Measurements from ENCODE around the gene PKLR. TPM values are rescaled to one million over a fixed set of nuclear protein-coding genes. Genes with fewer than 3 reads are reported as not detected.
"Not testable (repeated sequence)": the region's sequence is repeated elsewhere in the genome, so short reads cannot be mapped to it uniquely, and the experiment has no call there.

The PKLR gene
- total RNA-seq, 2 experiments from 2014 or later = not detected

- no peak for DNase-seq
- no peaks in the 10 kb centered on the region for H3K9me3 Mint-ChIP-seq
- H3K36me3 Mint-ChIP-seq = no peaks in the 10 kb centered on the region
- H3K27ac Mint-ChIP-seq = no peak overlapping the region
- no peak overlapping the region for H3K4me3 Mint-ChIP-seq
- H3K27me3 Mint-ChIP-seq = peaks cover 29% of the 10 kb centered on the region
- H3K4me1 Mint-ChIP-seq = no peaks in the 10 kb centered on the region
Measured at GRCh38 chr1:155300553-155301329, 497 bp downstream of the PKLR start.

GRCh38 chr1:155300024-155300423, 1.2 kb downstream of the PKLR start:
- DNase-seq = no peak
- H3K27ac Mint-ChIP-seq = no peak overlapping the region
- H3K4me3 Mint-ChIP-seq = no peak overlapping the region
- H3K9me3 Mint-ChIP-seq = no peaks in the 10 kb centered on the region
- peaks cover 35% of the 10 kb centered on the region for H3K27me3 Mint-ChIP-seq
- H3K36me3 Mint-ChIP-seq = no peaks in the 10 kb centered on the region
- H3K4me1 Mint-ChIP-seq = peaks cover 2% of the 10 kb centered on the region

- H3K4me1 Mint-ChIP-seq = peaks cover 6% of the 10 kb centered on the region
- H3K9me3 Mint-ChIP-seq = no peaks in the 10 kb centered on the region
- H3K27me3 Mint-ChIP-seq = peaks cover 45% of the 10 kb centered on the region
- no peak for DNase-seq
- no peaks in the 10 kb centered on the region for H3K36me3 Mint-ChIP-seq
- no peak overlapping the region for H3K27ac Mint-ChIP-seq
- no peak overlapping the region for H3K4me3 Mint-ChIP-seq
Measured at GRCh38 chr1:155297384-155297783, 3.9 kb downstream of the PKLR start.

- no peaks in the 10 kb centered on the region for H3K36me3 Mint-ChIP-seq
- H3K4me3 Mint-ChIP-seq = no peak overlapping the region
- no peak overlapping the region for H3K27ac Mint-ChIP-seq
- peaks cover 6% of the 10 kb centered on the region for H3K4me1 Mint-ChIP-seq
- DNase-seq = no peak
- H3K27me3 Mint-ChIP-seq = peaks cover 48% of the 10 kb centered on the region
- H3K9me3 Mint-ChIP-seq = no peaks in the 10 kb centered on the region
Measured at GRCh38 chr1:155296661-155297060, 4.6 kb downstream of the PKLR start.

- H3K27ac Mint-ChIP-seq = no peak overlapping the region
- peaks cover 6% of the 10 kb centered on the region for H3K4me1 Mint-ChIP-seq
- H3K36me3 Mint-ChIP-seq = no peaks in the 10 kb centered on the region
Measured at GRCh38 chr1:155295942-155296267, 5.3 kb downstream of the PKLR start.

GRCh38 chr1:155295183-155295941, 5.9 kb downstream of the PKLR start:
- H3K36me3 Mint-ChIP-seq = no peaks in the 10 kb centered on the region
- no peak for DNase-seq

More at GRCh38 chr1:155295942-155296267, 5.3 kb downstream of the PKLR start:
- Mint-ChIP-seq H3K27me3 (peaks cover 52% of the 10 kb centered on the region), H3K4me3 (no peak overlapping the region), H3K9me3 (no peaks in the 10 kb centered on the region)
- DNase-seq = no peak

GRCh38 chr1:155294520-155295182, 6.6 kb downstream of the PKLR start:
- DNase-seq = no peak
- no peak overlapping the region for H3K4me3 Mint-ChIP-seq
- no peak overlapping the region for H3K27ac Mint-ChIP-seq
- H3K27me3 Mint-ChIP-seq = peaks cover 52% of the 10 kb centered on the region
- H3K36me3 Mint-ChIP-seq = no peaks in the 10 kb centered on the region
- no peaks in the 10 kb centered on the region for H3K9me3 Mint-ChIP-seq
- H3K4me1 Mint-ChIP-seq = peaks cover 6% of the 10 kb centered on the region

More at GRCh38 chr1:155295183-155295941, 5.9 kb downstream of the PKLR start:
- peaks cover 6% of the 10 kb centered on the region for H3K4me1 Mint-ChIP-seq
- no peak overlapping the region for H3K4me3 Mint-ChIP-seq
- no peaks in the 10 kb centered on the region for H3K9me3 Mint-ChIP-seq
- H3K27me3 Mint-ChIP-seq = peaks cover 52% of the 10 kb centered on the region
- H3K27ac Mint-ChIP-seq = no peak overlapping the region

- Mint-ChIP-seq H3K4me3 (no peak overlapping the region), H3K4me1 (peaks cover 6% of the 10 kb centered on the region), H3K27ac (no peak overlapping the region), H3K27me3 (peaks cover 49% of the 10 kb centered on the region), H3K9me3 (no peaks in the 10 kb centered on the region), H3K36me3 (no peaks in the 10 kb centered on the region)
- no peak for DNase-seq
Measured at GRCh38 chr1:155293086-155293749, 8.0 kb downstream of the PKLR start.

- not testable (repeated sequence) for H3K4me1 Mint-ChIP-seq, H3K27ac Mint-ChIP-seq, DNase-seq, H3K36me3 Mint-ChIP-seq, H3K9me3 Mint-ChIP-seq, H3K4me3 Mint-ChIP-seq
- peaks cover 29% of the 10 kb centered on the region for H3K27me3 Mint-ChIP-seq
Measured at GRCh38 chr1:155291006-155291405, 10.2 kb downstream of the PKLR start.

- no peaks in the 10 kb centered on the region for H3K4me1 Mint-ChIP-seq
- H3K27ac Mint-ChIP-seq = no peak overlapping the region
- H3K4me3 Mint-ChIP-seq = no peak overlapping the region
- H3K27me3 Mint-ChIP-seq = peaks cover 6% of the 10 kb centered on the region
- no peaks in the 10 kb centered on the region for H3K36me3 Mint-ChIP-seq
- DNase-seq = no peak
- no peaks in the 10 kb centered on the region for H3K9me3 Mint-ChIP-seq
Measured at GRCh38 chr1:155287987-155288543, 13.2 kb downstream of the PKLR start.

- peaks cover 3% of the 10 kb centered on the region for H3K27me3 Mint-ChIP-seq
- no peaks in the 10 kb centered on the region for H3K4me1 Mint-ChIP-seq
- H3K27ac Mint-ChIP-seq = no peak overlapping the region
- H3K36me3 Mint-ChIP-seq = no peaks in the 10 kb centered on the region
- no peak overlapping the region for H3K4me3 Mint-ChIP-seq
- DNase-seq = no peak
- H3K9me3 Mint-ChIP-seq = no peaks in the 10 kb centered on the region
Measured at GRCh38 chr1:155286544-155286943, 14.7 kb downstream of the PKLR start.

- no peaks in the 10 kb centered on the region for H3K4me1 Mint-ChIP-seq
- no peak overlapping the region for H3K27ac Mint-ChIP-seq
- no peaks in the 10 kb centered on the region for H3K27me3 Mint-ChIP-seq
- no peak overlapping the region for H3K4me3 Mint-ChIP-seq
- no peaks in the 10 kb centered on the region for H3K36me3 Mint-ChIP-seq
- H3K9me3 Mint-ChIP-seq = no peaks in the 10 kb centered on the region
- no peak for DNase-seq
Measured at GRCh38 chr1:155285631-155286044, 15.6 kb downstream of the PKLR start.

GRCh38 chr1:155285063-155285462, 16.2 kb downstream of the PKLR start:
- DNase-seq = no peak
- Mint-ChIP-seq H3K9me3 (no peaks in the 10 kb centered on the region), H3K4me3 (no peak overlapping the region), H3K4me1 (no peaks in the 10 kb centered on the region), H3K27me3 (no peaks in the 10 kb centered on the region), H3K36me3 (no peaks in the 10 kb centered on the region), H3K27ac (no peak overlapping the region)

- no peaks in the 10 kb centered on the region for H3K27me3 Mint-ChIP-seq
Measured at GRCh38 chr1:155284476-155284875, 16.8 kb downstream of the PKLR start.

More at GRCh38 chr1:155284476-155284875, 16.8 kb downstream of the PKLR start:
- H3K36me3 Mint-ChIP-seq = no peaks in the 10 kb centered on the region
- H3K9me3 Mint-ChIP-seq = no peaks in the 10 kb centered on the region
- no peak overlapping the region for H3K27ac Mint-ChIP-seq
- DNase-seq = no peak
- no peaks in the 10 kb centered on the region for H3K4me1 Mint-ChIP-seq
- no peak overlapping the region for H3K4me3 Mint-ChIP-seq
